HG03457 (cell line): ENCODE measurements around the gene USP43.
"Not testable (repeated sequence)": the region's sequence is repeated elsewhere in the genome, so short reads cannot be mapped to it uniquely, and the experiment has no call there.

Experiments
- ATAC-seq: cut with Tn5 transposase; IDR thresholded peaks from one replicate; pipeline ENCODE4 v1.9.1; 2021; ENCODE audit warnings: moderate number of reproducible peaks; ENCODE audit not compliant: unreplicated experiment

USP43 gene, protein sequence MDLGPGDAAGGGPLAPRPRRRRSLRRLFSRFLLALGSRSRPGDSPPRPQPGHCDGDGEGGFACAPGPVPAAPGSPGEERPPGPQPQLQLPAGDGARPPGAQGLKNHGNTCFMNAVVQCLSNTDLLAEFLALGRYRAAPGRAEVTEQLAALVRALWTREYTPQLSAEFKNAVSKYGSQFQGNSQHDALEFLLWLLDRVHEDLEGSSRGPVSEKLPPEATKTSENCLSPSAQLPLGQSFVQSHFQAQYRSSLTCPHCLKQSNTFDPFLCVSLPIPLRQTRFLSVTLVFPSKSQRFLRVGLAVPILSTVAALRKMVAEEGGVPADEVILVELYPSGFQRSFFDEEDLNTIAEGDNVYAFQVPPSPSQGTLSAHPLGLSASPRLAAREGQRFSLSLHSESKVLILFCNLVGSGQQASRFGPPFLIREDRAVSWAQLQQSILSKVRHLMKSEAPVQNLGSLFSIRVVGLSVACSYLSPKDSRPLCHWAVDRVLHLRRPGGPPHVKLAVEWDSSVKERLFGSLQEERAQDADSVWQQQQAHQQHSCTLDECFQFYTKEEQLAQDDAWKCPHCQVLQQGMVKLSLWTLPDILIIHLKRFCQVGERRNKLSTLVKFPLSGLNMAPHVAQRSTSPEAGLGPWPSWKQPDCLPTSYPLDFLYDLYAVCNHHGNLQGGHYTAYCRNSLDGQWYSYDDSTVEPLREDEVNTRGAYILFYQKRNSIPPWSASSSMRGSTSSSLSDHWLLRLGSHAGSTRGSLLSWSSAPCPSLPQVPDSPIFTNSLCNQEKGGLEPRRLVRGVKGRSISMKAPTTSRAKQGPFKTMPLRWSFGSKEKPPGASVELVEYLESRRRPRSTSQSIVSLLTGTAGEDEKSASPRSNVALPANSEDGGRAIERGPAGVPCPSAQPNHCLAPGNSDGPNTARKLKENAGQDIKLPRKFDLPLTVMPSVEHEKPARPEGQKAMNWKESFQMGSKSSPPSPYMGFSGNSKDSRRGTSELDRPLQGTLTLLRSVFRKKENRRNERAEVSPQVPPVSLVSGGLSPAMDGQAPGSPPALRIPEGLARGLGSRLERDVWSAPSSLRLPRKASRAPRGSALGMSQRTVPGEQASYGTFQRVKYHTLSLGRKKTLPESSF

DNA sequence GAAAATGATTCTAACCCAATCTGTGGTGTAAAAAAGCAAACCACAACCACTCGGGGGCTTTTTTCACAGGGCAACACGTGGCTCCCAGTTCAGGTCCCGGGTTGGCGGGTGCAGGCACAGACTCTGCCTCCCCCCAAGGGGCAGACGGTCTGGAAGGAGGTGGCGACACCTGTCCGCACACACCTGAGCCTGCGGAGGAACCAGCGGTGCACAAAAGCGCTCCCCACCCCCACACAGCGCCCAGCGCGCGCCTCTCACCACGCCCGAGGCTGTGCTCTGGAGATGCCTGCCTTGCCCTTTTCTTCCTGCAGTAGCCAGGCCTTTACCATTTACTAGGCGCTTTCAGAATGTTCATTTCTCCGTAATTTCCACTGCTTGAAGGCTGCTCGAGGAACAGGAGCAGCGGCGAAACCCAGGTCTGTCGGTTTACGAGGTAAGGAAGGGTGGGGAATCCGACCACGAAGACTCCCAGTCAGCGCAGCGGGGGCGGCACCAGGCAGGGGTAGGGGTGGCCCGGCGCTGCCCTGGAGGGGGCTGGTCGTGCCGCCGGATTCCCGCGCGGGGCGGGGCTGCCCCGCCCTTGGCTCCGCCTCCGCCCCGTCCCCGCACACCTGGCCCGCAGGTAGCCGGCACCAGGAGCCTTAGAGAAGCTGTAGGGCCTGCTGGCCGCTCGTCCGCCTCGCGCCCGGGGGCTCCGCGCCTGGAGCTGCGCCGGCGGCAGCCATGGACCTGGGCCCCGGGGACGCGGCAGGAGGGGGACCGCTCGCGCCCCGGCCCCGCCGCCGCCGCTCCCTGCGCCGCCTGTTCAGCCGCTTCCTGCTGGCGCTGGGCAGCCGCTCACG is at the start of gene USP43:
TSS of gene USP43 (plus strand) at position 608 of the 842 bp plus-strand sequence. CDS start at position 724, 116 bp downstream.
- ATAC-seq: no peak

- ATAC-seq: not testable (repeated sequence)
These were observed 47.7 kb upstream of the USP43 start for GRCh38 chr17:9597638-9598037.

GRCh38 chr17:9598661-9599060 is 46.7 kb upstream of the USP43 start:
- ATAC-seq: no peak

DNA sequence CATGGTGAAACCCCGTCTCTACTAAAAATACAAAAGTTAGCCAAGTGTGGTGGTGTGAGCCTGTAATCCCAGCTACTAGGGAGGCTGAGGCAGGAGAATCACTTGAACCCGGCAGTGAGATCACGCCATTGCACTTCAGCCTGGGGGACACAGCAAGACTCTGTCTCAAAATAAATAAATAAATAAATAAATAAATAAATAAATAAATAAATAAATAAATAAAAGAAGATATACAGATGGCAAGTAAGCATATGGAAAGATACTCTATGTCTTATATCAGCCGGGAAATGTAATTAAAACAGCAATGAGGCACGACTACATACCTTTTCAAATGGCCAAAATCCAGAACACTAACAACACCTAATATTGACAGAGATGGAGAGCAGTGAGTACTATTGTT is 40.7 kb upstream of the USP43 start:
- ATAC-seq: not testable (repeated sequence)

GRCh38 chr17:9606453-9606852 is 38.9 kb upstream of the USP43 start:
- no peak for ATAC-seq

- not testable (repeated sequence) for ATAC-seq
These were observed 38.3 kb upstream of the USP43 start for GRCh38 chr17:9607058-9607457.

DNA sequence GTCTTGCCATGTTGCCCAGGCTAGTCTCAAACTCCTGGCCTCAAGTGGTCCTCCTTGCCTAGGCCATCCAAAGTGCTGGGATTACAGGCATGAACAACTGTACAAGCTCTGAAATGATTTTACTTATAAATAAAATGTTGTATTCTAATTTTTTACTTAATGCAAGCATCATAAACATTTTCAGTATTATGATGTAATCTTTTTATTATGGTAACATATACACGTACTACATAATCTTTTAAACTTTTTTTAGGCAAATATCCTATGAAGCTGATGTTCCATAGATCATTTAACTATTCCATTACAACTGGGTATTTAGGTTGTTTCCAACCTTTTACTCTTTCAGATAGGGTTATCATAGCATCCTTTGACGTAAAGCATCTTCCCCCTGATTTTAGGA is 33.8 kb upstream of the USP43 start:
- no peak for ATAC-seq

GRCh38 chr17:9612006-9612405 is 33.3 kb upstream of the USP43 start:
- no peak for ATAC-seq

DNA sequence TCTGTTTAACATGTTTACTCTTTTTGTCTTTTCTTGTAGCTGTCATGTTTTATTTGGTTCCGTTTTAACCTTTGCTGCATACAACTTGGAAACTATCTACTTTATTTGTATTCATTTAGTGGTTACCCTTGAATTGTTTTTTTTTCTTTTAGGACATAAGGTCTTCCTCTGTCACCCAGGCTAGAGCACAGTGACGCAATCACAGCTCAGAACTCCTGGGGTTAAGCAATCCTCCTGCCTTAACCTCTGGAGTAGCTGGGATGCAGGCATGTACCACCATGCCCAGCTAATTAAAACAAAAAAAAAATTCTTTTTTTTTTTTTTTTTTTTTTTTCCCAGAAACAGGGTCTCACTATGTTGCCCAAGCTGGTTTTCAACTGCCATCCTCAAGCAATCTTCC is 29.8 kb upstream of the USP43 start:
- no peak for ATAC-seq

- ATAC-seq: no peak
These were observed 22.4 kb upstream of the USP43 start for GRCh38 chr17:9622961-9623360.

DNA sequence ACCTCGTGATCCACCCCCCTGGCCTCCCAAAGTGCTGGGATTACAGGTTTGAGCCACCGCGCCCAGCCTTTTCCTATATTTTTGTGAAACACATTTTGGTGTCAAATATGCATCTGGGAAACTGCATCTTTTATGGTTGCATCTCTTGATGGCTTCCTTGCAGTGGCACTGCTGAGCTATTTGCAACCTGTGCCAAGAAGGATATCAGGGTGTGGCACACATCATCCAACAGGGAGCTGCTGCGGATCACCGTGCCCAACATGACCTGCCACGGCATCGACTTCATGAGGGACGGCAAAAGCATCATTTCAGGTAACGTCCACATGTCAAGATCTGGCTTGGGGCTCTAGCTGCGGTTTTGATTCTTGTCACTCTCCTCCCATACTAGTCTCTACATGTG is 16.8 kb upstream of the USP43 start:
- no peak for ATAC-seq

DNA sequence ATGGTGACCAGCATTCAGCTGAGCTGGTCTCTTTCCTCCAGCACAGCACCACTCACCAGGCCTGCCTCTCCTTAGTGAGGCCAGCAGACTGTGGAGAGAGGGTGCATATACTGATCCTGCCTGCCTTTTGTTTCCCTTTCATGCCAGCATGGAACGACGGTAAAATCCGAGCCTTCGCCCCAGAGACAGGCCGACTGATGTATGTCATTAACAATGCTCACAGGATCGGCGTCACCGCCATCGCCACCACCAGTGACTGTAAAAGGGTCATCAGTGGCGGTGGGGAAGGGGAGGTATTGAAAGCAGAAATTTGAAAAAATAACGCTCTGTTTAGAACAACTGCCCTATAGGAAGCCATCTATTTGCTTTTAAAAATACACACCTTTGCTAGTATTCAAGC is 12.6 kb upstream of the USP43 start:
- ATAC-seq: no peak

DNA sequence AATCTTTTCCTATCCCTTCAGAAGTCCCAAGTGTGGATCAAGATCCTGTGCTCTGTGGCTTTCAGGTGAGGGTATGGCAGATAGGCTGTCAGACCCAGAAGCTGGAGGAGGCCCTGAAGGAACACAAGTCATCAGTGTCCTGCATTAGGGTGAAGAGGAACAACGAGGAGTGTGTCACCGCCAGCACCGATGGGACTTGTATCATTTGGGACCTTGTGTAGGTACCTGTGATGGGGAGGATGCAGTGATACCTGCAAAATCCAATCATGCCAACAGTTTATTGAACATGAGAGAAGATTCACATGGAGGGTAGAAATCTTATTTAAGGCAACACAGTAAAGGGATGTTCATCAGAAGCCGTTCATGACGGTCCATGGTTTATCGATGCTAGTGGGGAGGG is 10.0 kb upstream of the USP43 start:
- ATAC-seq: no peak

- no peak for ATAC-seq
These were observed 8.8 kb upstream of the USP43 start for GRCh38 chr17:9636501-9636900.

DNA sequence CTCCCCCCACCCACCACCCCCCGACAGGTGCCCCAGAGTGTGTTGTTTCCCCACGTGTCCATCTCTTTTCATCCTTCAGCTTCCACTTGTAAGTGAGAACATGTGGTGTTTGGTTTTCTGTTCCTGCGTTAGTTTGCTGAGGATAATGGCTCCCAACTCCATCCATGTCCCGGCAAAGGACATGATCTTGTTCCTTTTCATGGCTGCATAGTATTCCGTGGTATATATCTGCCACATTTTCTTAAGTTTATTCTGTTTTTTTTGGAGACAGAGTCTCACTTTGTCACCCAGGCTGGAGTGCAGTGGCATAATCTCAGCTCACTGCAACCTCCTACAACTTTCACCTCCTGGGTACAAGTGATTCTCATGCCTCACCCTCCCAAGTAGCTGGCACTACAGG is 4.9 kb upstream of the USP43 start:
- ATAC-seq: not testable (repeated sequence)

DNA sequence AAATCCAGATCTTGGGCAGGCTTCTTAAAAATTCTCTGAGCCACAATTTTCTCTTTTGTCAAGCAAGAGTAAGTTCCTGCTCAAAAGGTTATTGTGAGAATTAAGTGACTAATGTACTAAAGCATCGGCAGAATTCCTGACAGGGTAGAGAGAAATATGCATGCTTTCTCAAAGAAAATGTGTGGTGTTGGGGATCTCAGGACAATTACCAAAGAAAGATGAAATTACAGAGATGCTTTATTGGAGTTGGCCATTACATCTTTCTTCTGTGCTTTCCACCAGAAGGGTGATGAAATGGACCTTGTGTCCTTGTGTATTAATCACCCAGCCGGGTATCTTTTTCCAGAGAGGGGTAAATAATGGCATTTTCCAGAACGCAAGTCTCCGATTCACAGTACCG is 1.7 kb upstream of the USP43 start:
- no peak for ATAC-seq

GRCh38 chr17:9645851-9646545 is 681 bp downstream of the USP43 start:
- no peak for ATAC-seq

GRCh38 chr17:9646546-9646885 is 1.2 kb downstream of the USP43 start:
- no peak for ATAC-seq

- ATAC-seq: no peak
These were observed 1.7 kb downstream of the USP43 start for GRCh38 chr17:9647014-9647413.

DNA sequence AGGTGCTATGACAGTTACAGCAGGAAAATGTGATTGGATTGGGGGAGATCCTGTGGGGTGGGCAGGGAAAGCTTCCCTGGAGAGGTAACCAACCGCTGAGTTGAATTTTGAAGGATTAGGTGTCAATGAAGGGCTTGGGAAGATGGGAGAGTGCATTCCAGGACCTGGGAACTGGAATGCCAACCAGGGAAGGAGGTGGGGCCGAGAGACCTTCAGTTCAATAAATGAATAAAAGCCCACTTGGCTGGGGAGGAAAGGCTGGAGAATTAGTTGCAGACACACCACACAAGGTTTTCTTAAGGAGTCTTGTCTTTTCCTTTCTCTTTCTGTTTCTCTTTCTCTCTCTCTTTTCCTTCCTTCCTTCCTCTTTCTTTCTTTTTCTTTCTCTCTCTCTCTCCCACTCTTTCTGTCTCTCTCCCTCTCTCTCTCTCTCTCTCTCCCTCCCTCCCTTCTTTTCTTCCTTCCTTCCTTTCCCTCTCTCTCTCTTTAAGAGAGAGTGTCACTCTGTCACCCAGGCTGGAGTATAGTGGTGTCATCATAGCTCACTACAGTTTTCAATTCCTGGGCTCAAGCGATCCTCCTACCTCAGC is 3.3 kb downstream of the USP43 start:
- ATAC-seq: no peak
